ENCODE data around the gene INTS14. TPM values are rescaled to one million over a fixed set of nuclear protein-coding genes. Genes with fewer than 3 reads are reported as not detected.

INTS14 gene
- total RNA-seq (10 to 100 TPM; 25.5 to 41.7 (median 28.1) TPM), polyA plus RNA-seq (10 to 100 TPM; 25.9 to 38.0 TPM)
- long read RNA-seq, donor 1, transcript INTS14-203 (12 exons, 1,980 nt), result minor isoform, 9 of 115 reads
- long read RNA-seq, donor 1, transcript INTS14-201 (12 exons, 2,393 nt), result major isoform, 38 of 115 reads
- long read RNA-seq, donor 1, transcript INTS14-202 (11 exons, 1,741 nt), result minor isoform, 7 of 115 reads
- long read RNA-seq, donor 1, transcript INTS14-217 (12 exons, 2,615 nt), result minor isoform, 17 of 115 reads
- long read RNA-seq, donor 1, partial matches to known transcripts, result 13 of 115 reads
- long read RNA-seq, donor 1, other reads (novel, unspliced or antisense), result 30 of 115 reads
- long read RNA-seq, donor 2, transcript INTS14-201 (12 exons, 2,393 nt), result major isoform, 10 of 11 reads
- long read RNA-seq, donor 2, partial matches to known transcripts, result 0 of 11 reads
- long read RNA-seq, donor 2, other reads (novel, unspliced or antisense), result 0 of 11 reads
- long read RNA-seq, donor 3, transcript INTS14-217 (12 exons, 2,615 nt), result minor isoform, 14 of 59 reads
- long read RNA-seq, donor 3, transcript INTS14-201 (12 exons, 2,393 nt), result major isoform, 24 of 59 reads
- long read RNA-seq, donor 3, partial matches to known transcripts, result 2 of 59 reads
- long read RNA-seq, donor 3, other reads (novel, unspliced or antisense), result 15 of 59 reads

DNA sequence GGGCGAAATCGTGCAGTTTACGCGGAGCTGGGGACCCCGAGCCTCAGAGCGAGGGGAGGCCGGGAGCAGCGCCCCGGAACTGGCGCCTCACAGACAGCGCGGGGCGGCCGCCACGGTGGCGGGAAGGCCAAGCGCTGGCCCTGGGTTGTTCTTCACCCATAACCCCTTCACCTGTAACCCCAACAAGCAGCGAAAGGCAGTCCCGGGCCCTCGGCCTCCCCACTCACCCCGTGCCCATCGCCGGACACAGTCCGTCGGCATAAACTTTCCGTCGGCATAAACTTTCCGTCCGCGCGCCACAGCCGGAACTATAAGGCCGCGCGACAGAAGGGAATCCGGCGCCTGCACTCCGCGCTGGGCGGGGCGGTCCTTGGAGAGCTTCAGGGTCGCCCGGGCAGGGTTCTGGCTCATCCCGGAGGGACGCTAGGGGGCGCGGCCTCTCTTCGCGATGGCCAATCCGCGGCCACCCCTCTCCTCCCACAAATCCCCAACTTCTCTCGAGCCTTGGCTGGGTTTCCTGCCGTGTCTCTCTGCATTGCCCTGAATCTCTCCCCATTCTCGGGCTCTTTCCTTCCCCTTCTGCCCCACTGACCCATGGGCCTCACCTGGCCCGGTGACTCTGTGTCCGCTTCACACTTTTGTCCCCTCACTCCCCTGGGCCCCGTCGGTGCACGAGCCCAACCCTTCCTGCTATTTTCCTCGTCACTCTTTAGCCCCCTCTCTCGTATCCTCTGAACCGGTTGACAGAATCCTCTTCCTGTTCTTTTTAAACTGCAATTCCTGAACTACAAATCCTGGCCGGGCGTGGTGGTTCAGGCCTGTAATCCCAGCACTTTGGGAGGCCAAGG lies at the start of gene INTS14:
INTS14 (minus strand) TSS at position 261 of the 848 bp plus-strand sequence. CDS start 3,751 bp downstream, outside the sequence.
- Histone ChIP-seq H3K9me3 (no peaks in the 10 kb centered on the region), H3K27ac (peak within 1 kb of the TSS; percentile 73 to 82), H3K27me3 (no peaks in the 10 kb centered on the region), H3K4me1 (ENCODE audit: insufficient read depth) (peaks cover 14% of the 10 kb centered on the region), H3K36me3 (no peaks in the 10 kb centered on the region), H3K4me3 (peak within 1 kb of the TSS; percentile 94)
- WGBS, 3 donors, result 1% methylated on average over 64 of the region's 64 CpGs
- TF ChIP-seq POLR2A (IDR thresholded peaks at IDR 0.05), result peak; percentile 72
- TF ChIP-seq, protein P1, sequence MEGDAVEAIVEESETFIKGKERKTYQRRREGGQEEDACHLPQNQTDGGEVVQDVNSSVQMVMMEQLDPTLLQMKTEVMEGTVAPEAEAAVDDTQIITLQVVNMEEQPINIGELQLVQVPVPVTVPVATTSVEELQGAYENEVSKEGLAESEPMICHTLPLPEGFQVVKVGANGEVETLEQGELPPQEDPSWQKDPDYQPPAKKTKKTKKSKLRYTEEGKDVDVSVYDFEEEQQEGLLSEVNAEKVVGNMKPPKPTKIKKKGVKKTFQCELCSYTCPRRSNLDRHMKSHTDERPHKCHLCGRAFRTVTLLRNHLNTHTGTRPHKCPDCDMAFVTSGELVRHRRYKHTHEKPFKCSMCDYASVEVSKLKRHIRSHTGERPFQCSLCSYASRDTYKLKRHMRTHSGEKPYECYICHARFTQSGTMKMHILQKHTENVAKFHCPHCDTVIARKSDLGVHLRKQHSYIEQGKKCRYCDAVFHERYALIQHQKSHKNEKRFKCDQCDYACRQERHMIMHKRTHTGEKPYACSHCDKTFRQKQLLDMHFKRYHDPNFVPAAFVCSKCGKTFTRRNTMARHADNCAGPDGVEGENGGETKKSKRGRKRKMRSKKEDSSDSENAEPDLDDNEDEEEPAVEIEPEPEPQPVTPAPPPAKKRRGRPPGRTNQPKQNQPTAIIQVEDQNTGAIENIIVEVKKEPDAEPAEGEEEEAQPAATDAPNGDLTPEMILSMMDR (IDR thresholded peaks at IDR 0.05), result peak; percentile 61 to 77 (median 62)
- TF ChIP-seq EP300 (IDR thresholded peaks at IDR 0.05), result no peak
- intact Hi-C loops (cut with DNase I), result no loop called here
- peak; percentile 97 to 99 (median 98) for DNase-seq

DNA sequence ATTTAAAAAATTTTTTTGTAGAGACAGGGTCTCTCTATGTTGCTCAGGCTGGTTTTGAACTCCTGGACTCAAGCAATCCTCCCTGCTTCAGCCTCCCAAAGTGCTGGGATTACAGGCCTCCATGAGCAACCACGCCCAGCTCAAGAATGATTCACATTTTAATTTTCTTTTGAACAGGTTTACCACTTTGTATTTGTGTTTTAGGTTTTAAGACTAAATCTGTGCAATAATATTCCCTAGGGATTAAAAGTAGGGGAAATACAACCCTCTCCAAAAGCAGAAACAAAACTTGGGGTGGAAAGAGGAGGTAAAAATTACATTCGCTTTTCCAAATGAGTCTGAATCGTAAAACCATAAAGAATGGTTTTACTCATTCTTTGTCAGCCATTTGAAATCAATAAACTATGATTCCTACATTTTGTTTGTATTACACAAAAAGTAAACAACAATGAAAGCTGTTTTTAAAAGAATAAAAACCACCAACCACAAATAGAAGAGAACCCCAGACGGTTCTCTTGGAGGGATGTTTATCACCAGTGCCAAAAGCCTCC lies 48.6 kb upstream of the INTS14 start:
- Histone ChIP-seq H3K27me3 (no peaks in the 10 kb centered on the region), H3K36me3 (no peaks in the 10 kb centered on the region), H3K9me3 (no peaks in the 10 kb centered on the region), H3K4me1 (ENCODE audit: insufficient read depth) (no peaks in the 10 kb centered on the region), H3K4me3 (no peak overlapping the region), H3K27ac (no peak overlapping the region)
- intact Hi-C loops (cut with DNase I), result no loop called here
- DNase-seq, result no peak
- 78 to 81% (median 79%) methylated on average over 4 of the region's 4 CpGs for WGBS, 3 donors
- TF ChIP-seq, protein P1 (IDR thresholded peaks at IDR 0.05), result no peak
- TF ChIP-seq POLR2A (IDR thresholded peaks at IDR 0.05), result no peak
- no peak for TF ChIP-seq EP300 (IDR thresholded peaks at IDR 0.05)

DNA sequence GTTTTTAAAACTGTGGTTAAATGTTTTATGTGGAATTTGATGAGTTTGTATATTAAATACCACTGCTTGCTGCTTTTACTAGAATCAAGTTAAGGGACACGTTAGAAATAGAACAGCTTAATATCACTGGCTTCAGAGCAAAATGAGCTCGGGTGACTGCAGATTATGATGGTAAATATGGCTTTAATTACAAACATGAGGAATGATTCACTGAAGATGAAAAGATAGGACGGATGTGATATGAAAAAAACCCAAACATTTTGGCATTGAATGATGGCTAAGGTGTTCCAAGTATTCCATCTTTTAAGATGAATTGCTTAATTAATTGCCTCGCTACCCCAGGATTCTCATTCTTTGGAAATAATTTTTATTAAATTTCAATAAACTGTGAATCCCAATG lies 44.5 kb upstream of the INTS14 start:
- TF ChIP-seq, protein P1 (IDR thresholded peaks at IDR 0.05), result no peak
- TF ChIP-seq POLR2A (IDR thresholded peaks at IDR 0.05), result no peak
- no peak for TF ChIP-seq EP300 (IDR thresholded peaks at IDR 0.05)
- Histone ChIP-seq H3K4me1 (ENCODE audit: insufficient read depth) (no peaks in the 10 kb centered on the region), H3K4me3 (no peak overlapping the region), H3K27me3 (no peaks in the 10 kb centered on the region), H3K27ac (no peak overlapping the region), H3K36me3 (no peaks in the 10 kb centered on the region), H3K9me3 (no peaks in the 10 kb centered on the region)
- WGBS, 3 donors, result 75 to 80% (median 75%) methylated on average over 4 of the region's 4 CpGs
- intact Hi-C loops (cut with DNase I), result no loop called here
- no peak for DNase-seq

DNA sequence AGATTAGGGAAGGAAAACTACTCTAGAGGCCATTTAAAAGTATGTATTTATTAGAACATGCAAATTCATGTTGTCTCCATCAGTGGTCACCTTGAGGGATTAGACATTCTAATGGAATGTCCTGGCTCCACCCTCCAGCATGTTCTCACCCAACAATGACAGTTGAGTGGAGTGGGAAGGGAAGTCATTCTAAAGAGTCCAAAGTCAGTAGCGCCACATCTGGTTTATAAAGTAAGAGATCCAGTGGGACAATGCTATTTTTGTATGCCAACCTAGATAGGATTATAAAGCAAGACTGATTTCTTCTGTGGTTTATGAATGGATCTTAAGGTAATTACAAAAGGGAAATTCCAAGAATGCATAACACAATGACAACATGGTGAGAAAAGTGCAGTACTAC lies 44.1 kb upstream of the INTS14 start:
- Histone ChIP-seq H3K36me3 (no peaks in the 10 kb centered on the region), H3K4me1 (ENCODE audit: insufficient read depth) (no peaks in the 10 kb centered on the region), H3K9me3 (no peaks in the 10 kb centered on the region), H3K4me3 (no peak overlapping the region), H3K27me3 (no peaks in the 10 kb centered on the region), H3K27ac (no peak overlapping the region)
- 93 to 97% (median 96%) methylated on average over 1 of the region's 1 CpG for WGBS, 3 donors
- no peak for DNase-seq
- intact Hi-C loops (cut with DNase I), result no loop called here
- TF ChIP-seq POLR2A (IDR thresholded peaks at IDR 0.05) (no peak), EP300 (IDR thresholded peaks at IDR 0.05) (no peak)
- TF ChIP-seq, protein P1 (IDR thresholded peaks at IDR 0.05), result no peak
